GM12878 (cell line): ENCODE measurements around the gene SRPK3. TPM values are rescaled to one million over a fixed set of nuclear protein-coding genes. Genes with fewer than 3 reads are reported as not detected.

Experiments used
- BACH1 ChIP-seq: fragments of 450-650 bp; IDR thresholded peaks from 2 replicates; pipeline ENCODE4 v1.6.1; 2017; ENCODE audit warnings: mild to moderate bottlenecking, borderline replicate concordance
- EGR1 ChIP-seq, 2 experiments: IDR thresholded peaks; 1 replicate in 1 of 2; 2 replicates in 1 of 2; pipeline ENCODE4 v1.6.1; 2011 to 2012; ENCODE audit warnings: low read depth in 2 of 2, low read length in 2 of 2, borderline replicate concordance in 1 of 2, mild to moderate bottlenecking in 1 of 2, moderate library complexity in 1 of 2
- IKZF1 ChIP-seq: fragments of 450-650 bp; conservative IDR thresholded peaks from 2 replicates; pipeline ENCODE4 v1.6.1; 2017; ENCODE audit warnings: antibody characterized with exemption, mild to moderate bottlenecking
- KDM1A ChIP-seq: fragments of 200-600 bp; sonication (generic); IDR thresholded peaks from 2 replicates; pipeline ENCODE4 v1.6.1; 2016; ENCODE audit warnings: borderline replicate concordance
- MEF2A ChIP-seq: IDR thresholded peaks from 2 replicates; pipeline ENCODE4 v1.6.1; 2011; ENCODE audit warnings: low read depth, mild to moderate bottlenecking, low read length, moderate library complexity; ENCODE audit not compliant: insufficient read depth
- NR2F1 ChIP-seq: fragments of 450-650 bp; conservative IDR thresholded peaks from 2 replicates; pipeline ENCODE4 v1.6.1; 2017; ENCODE audit warnings: mild to moderate bottlenecking
- SMAD1 ChIP-seq: fragments of 450-650 bp; IDR thresholded peaks from 2 replicates; pipeline ENCODE4 v1.6.1; 2018; ENCODE audit warnings: mild to moderate bottlenecking, low read depth; ENCODE audit not compliant: partially characterized antibody
- SREBF1 ChIP-seq: IDR thresholded peaks from 2 replicates; pipeline ENCODE4 v1.6.1; 2012; ENCODE audit warnings: mild to moderate bottlenecking, low read length
- SRF ChIP-seq, 2 experiments: IDR thresholded peaks; 2 replicates each; pipeline ENCODE4 v1.6.1; 2011; ENCODE audit warnings: low read depth in 2 of 2, low read length in 2 of 2, mild to moderate bottlenecking in 1 of 2, moderate library complexity in 1 of 2
- SUPT20H ChIP-seq: IDR thresholded peaks from 2 replicates; pipeline ENCODE4 v1.6.1; 2011; ENCODE audit warnings: low read depth, mild to moderate bottlenecking, low read length, moderate library complexity, borderline replicate concordance; ENCODE audit not compliant: control insufficient read depth
- ZZZ3 ChIP-seq: IDR thresholded peaks from 2 replicates; pipeline ENCODE4 v1.6.1; 2011; ENCODE audit warnings: low read depth; ENCODE audit not compliant: control insufficient read depth, insufficient read length
- polyA plus RNA-seq, 11 experiments: library from polyadenylated mRNA; depleted of rRNA in 4 of 11; unstranded in 6 of 11; stranded (reverse) in 5 of 11; fragments of >200 nt; fragmentation: Nextera tagmentation in 4 of 11; fragmentation: Illumina TruSeq in 1 of 11; extraction: Ambion mirVana in 4 of 11; extraction: Trizol in 1 of 11; gene quantifications; 1 replicate in 1 of 11; 2 replicates in 10 of 11; pipeline versions ENCODE4 v1.2.1 to v1.2.3, GENCODE V29; 2011 to 2016; ENCODE audit warnings: inconsistent platforms in 2 of 11, missing spikeins in 2 of 11, low read depth in 1 of 11
- total RNA-seq, 4 experiments: library from RNA; depleted of rRNA in 3 of 4; stranded (reverse); fragments of >200 nt in 3 of 4; fragmentation: Illumina TruSeq in 1 of 4; extraction: Trizol in 1 of 4; gene quantifications; 2 replicates each; pipeline versions ENCODE4 v1.2.1 to v1.2.3, GENCODE V29; 2013 to 2021
- TF ChIP-seq, protein P1 (sequence below): fragments of 450-650 bp; IDR thresholded peaks from 2 replicates; pipeline ENCODE4 v1.6.1; 2016; ENCODE audit warnings: mild to moderate bottlenecking, moderate library complexity, borderline replicate concordance
- TF ChIP-seq, protein P2 (sequence below): fragments of 450-650 bp; IDR thresholded peaks from 2 replicates; pipeline ENCODE4 v1.6.1; 2017; ENCODE audit warnings: mild to moderate bottlenecking

Gene SRPK3
- total and polyA plus RNA-seq, 10 of the 15 experiments (the other 5 are each of a cell fraction or from before 2014, with no cell fraction given) = 0.05 to 0.19 TPM; not detected in 8

DNA sequence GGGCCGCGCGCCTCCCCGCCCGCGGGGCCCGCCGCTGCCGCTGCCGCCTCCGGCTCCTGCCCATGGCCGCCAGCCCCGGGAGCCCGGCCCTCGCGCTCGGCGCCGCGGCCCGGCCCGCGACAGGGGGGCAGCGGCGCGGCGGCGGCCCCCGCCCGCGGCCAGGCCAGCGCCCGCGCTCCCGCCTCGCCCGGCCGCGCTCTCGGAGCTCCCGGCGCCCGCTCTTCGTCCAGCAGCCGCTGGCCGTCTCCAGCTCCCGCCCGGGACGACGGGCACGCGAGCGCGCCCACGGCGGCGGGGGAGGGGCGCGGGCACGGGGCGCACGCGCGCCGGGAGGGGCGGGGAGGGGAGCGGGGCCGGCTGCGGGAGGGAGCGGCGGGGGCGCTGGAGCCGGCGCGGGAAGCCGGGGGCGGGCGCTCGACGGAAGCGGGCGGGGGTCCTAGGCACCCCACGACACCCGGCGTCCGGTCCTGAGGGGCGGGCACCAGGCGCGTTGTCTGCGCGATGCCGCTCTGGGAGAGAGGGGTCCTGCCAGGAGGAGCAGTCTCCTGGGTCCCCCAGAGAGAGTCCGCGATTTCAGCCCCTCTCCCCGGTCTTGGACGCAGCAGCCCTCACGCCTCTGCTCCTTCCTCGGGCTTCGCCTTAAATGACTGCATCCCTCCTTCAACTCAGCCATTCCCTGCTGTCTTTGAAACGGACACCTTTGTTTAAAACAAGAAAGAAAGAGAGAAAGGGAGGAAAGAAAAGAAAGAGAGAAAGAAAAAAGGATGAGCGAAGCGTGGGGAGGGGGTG lies 50.0 kb downstream of the SRPK3 start (continued):
- TF ChIP-seq, protein P1, sequence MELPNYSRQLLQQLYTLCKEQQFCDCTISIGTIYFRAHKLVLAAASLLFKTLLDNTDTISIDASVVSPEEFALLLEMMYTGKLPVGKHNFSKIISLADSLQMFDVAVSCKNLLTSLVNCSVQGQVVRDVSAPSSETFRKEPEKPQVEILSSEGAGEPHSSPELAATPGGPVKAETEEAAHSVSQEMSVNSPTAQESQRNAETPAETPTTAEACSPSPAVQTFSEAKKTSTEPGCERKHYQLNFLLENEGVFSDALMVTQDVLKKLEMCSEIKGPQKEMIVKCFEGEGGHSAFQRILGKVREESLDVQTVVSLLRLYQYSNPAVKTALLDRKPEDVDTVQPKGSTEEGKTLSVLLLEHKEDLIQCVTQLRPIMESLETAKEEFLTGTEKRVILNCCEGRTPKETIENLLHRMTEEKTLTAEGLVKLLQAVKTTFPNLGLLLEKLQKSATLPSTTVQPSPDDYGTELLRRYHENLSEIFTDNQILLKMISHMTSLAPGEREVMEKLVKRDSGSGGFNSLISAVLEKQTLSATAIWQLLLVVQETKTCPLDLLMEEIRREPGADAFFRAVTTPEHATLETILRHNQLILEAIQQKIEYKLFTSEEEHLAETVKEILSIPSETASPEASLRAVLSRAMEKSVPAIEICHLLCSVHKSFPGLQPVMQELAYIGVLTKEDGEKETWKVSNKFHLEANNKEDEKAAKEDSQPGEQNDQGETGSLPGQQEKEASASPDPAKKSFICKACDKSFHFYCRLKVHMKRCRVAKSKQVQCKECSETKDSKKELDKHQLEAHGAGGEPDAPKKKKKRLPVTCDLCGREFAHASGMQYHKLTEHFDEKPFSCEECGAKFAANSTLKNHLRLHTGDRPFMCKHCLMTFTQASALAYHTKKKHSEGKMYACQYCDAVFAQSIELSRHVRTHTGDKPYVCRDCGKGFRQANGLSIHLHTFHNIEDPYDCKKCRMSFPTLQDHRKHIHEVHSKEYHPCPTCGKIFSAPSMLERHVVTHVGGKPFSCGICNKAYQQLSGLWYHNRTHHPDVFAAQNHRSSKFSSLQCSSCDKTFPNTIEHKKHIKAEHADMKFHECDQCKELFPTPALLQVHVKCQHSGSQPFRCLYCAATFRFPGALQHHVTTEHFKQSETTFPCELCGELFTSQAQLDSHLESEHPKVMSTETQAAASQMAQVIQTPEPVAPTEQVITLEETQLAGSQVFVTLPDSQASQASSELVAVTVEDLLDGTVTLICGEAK = no peak
- TF ChIP-seq KDM1A (no peak), BACH1 (no peak), EGR1 (IDR thresholded peaks at IDR 0.05; ENCODE audit: borderline replicate concordance in 1 of 2, low read depth in 2 of 2, low read length in 2 of 2) (no peak), SUPT20H (no peak), MEF2A (no peak), SREBF1 (no peak), NR2F1 (no peak), SMAD1 (no peak), IKZF1 (no peak), SRF (IDR thresholded peaks at IDR 0.05; ENCODE audit: low read depth in 2 of 2, low read length in 2 of 2) (no peak), ZZZ3 (no peak)
- TF ChIP-seq, protein P2, sequence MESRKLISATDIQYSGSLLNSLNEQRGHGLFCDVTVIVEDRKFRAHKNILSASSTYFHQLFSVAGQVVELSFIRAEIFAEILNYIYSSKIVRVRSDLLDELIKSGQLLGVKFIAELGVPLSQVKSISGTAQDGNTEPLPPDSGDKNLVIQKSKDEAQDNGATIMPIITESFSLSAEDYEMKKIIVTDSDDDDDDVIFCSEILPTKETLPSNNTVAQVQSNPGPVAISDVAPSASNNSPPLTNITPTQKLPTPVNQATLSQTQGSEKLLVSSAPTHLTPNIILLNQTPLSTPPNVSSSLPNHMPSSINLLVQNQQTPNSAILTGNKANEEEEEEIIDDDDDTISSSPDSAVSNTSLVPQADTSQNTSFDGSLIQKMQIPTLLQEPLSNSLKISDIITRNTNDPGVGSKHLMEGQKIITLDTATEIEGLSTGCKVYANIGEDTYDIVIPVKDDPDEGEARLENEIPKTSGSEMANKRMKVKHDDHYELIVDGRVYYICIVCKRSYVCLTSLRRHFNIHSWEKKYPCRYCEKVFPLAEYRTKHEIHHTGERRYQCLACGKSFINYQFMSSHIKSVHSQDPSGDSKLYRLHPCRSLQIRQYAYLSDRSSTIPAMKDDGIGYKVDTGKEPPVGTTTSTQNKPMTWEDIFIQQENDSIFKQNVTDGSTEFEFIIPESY = no peak
